ENCODE data around the gene UBE2L5.

Gene UBE2L5

GRCh38 chr13:30395192-30396158 lies 26.8 kb upstream of the UBE2L5 start:
- peak; percentile 64 for DNase-seq (ENCODE audit: low spot score)
- TF ChIP-seq CTCF (IDR thresholded peaks at IDR 0.05; ENCODE audit: extremely low read depth, insufficient read depth, missing control alignments), result no peak
- in situ Hi-C loops (cut with MboI; ENCODE audit: low pct_unique_long_range_greater_than_20kb, low sequenced_read_pairs, unreplicated experiment), result no loop called here

- in situ Hi-C loops (cut with MboI; ENCODE audit: low pct_unique_long_range_greater_than_20kb, low sequenced_read_pairs, unreplicated experiment), result no loop called here
- no peak for TF ChIP-seq CTCF (IDR thresholded peaks at IDR 0.05; ENCODE audit: extremely low read depth, insufficient read depth, missing control alignments)
- DNase-seq (ENCODE audit: low spot score), result no peak
Observed at GRCh38 chr13:30396434-30397075, 25.7 kb upstream of the UBE2L5 start.

GRCh38 chr13:30398601-30399072 lies 23.7 kb upstream of the UBE2L5 start:
- TF ChIP-seq CTCF (IDR thresholded peaks at IDR 0.05; ENCODE audit: extremely low read depth, insufficient read depth, missing control alignments), result no peak
- DNase-seq (ENCODE audit: low spot score), result no peak
- in situ Hi-C loops (cut with MboI; ENCODE audit: low pct_unique_long_range_greater_than_20kb, low sequenced_read_pairs, unreplicated experiment), result no loop called here

GRCh38 chr13:30400376-30400775 lies 21.9 kb upstream of the UBE2L5 start:
- DNase-seq (ENCODE audit: low spot score), result no peak
- in situ Hi-C loops (cut with MboI; ENCODE audit: low pct_unique_long_range_greater_than_20kb, low sequenced_read_pairs, unreplicated experiment), result no loop called here
- TF ChIP-seq CTCF (IDR thresholded peaks at IDR 0.05; ENCODE audit: extremely low read depth, insufficient read depth, missing control alignments), result no peak

- no peak for DNase-seq (ENCODE audit: low spot score)
- no peak for TF ChIP-seq CTCF (IDR thresholded peaks at IDR 0.05; ENCODE audit: extremely low read depth, insufficient read depth, missing control alignments)
- in situ Hi-C loops (cut with MboI; ENCODE audit: low pct_unique_long_range_greater_than_20kb, low sequenced_read_pairs, unreplicated experiment), result no loop called here
Observed at GRCh38 chr13:30401347-30401746, 20.9 kb upstream of the UBE2L5 start.

- in situ Hi-C loops (cut with MboI; ENCODE audit: low pct_unique_long_range_greater_than_20kb, low sequenced_read_pairs, unreplicated experiment), result no loop called here
- DNase-seq (ENCODE audit: low spot score), result no peak
- no peak for TF ChIP-seq CTCF (IDR thresholded peaks at IDR 0.05; ENCODE audit: extremely low read depth, insufficient read depth, missing control alignments)
Observed at GRCh38 chr13:30403456-30403855, 18.8 kb upstream of the UBE2L5 start.

All from GM13977 (cell line).